ENCODE data around the gene PDE6G.

Gene PDE6G

GRCh38 chr17:81700353-81701287 lies 44.3 kb upstream of the PDE6G start:
- ChIA-PET CTCF (interaction anchor here (0.9 kb wide), 1 partner anchor 16 kb away, joined by 4 read pairs; the partner anchor contains the start of genes ARL16 and HGS), POLR2A (interaction anchor here (0.5 to 4.0 kb wide), 7 partner anchors 11 to 25 kb away, joined by 3 to 109 read pairs (median 4); partner anchors contain the start of genes ARL16, HGS and SLC25A10)
- Histone ChIP-seq H3K4me1 (ENCODE audit: control insufficient read depth, insufficient read depth, low read length) (peaks cover 6% of the 10 kb centered on the region; the same call in 1 of the 2 replicates), H3K27ac (ENCODE audit: extremely low read depth, low read depth, low read length) (peak overlapping the region; percentile 97), H3K36me3 (ENCODE audit: control insufficient read depth in 2 of 2, insufficient read depth in 1 of 2, low read length in 2 of 2) (peaks cover 45 to 81% of the 10 kb centered on the region in 2 experiments), H3K4me3 (ENCODE audit: low read depth, low read length) (no peak overlapping the region), H3K9me3 (ENCODE audit: control insufficient read depth, insufficient read depth, low read depth, low read length) (no peaks in the 10 kb centered on the region)
- TF ChIP-seq ZNF16 (tag by site-specific recombination; IDR thresholded peaks at IDR 0.05; ENCODE audit: low read depth), result no peak
- TF ChIP-seq ZIC2 (tag by site-specific recombination; IDR thresholded peaks at IDR 0.05), result peak; percentile 90
- TF ChIP-seq GLIS2 (tag by site-specific recombination; IDR thresholded peaks at IDR 0.05), result peak; percentile 66
- peak; percentile 5; the same call in 1 of the 2 replicates for TF ChIP-seq GLIS1 (tag by site-specific recombination; IDR thresholded peaks at IDR 0.05)
- 0 out of 2 replicates have a peak, but pooled peaks have one; percentile 7 for TF ChIP-seq SP7 (tag by site-specific recombination; IDR thresholded peaks at IDR 0.05)
- TF ChIP-seq ZNF423 (tag by site-specific recombination; IDR thresholded peaks at IDR 0.05), result peak; percentile 39; the same call in 1 of the 2 replicates
- no peak for TF ChIP-seq MYNN (tag by site-specific recombination; IDR thresholded peaks at IDR 0.05; ENCODE audit: borderline replicate concordance)

GRCh38 chr17:81697261-81698044 lies 41.1 kb upstream of the PDE6G start:
- CTCF ChIA-PET, result interaction anchor here (0.6 to 1.3 kb wide), 3 partner anchors 22 to 340 kb away, joined by 3 to 6 read pairs (median 3); partner anchors contain the start of gene DCXR
- Histone ChIP-seq H3K36me3 (ENCODE audit: control insufficient read depth in 2 of 2, insufficient read depth in 1 of 2, low read length in 2 of 2) (peaks cover 38 to 95% of the 10 kb centered on the region in 2 experiments), H3K4me1 (ENCODE audit: control insufficient read depth, insufficient read depth, low read length) (peaks cover 6% of the 10 kb centered on the region; the same call in 1 of the 2 replicates), H3K9me3 (ENCODE audit: control insufficient read depth, insufficient read depth, low read depth, low read length) (no peaks in the 10 kb centered on the region), H3K4me3 (ENCODE audit: low read depth, low read length) (no peak overlapping the region), H3K27ac (ENCODE audit: extremely low read depth, low read depth, low read length) (no peak overlapping the region)
- POLR2A ChIA-PET, result interaction anchor here (1.5 to 2.9 kb wide), 5 partner anchors 12 to 28 kb away, joined by 3 to 25 read pairs (median 8); partner anchors contain the start of genes ARL16 and HGS
- TF ChIP-seq ZBTB8A (tag by site-specific recombination; IDR thresholded peaks at IDR 0.05), result no peak
- TF ChIP-seq ZNF837 (tag by site-specific recombination; IDR thresholded peaks at IDR 0.05), result no peak
- no peak for TF ChIP-seq ZNF157 (tag by site-specific recombination; IDR thresholded peaks at IDR 0.05)
- TF ChIP-seq ZNF585B (tag by site-specific recombination; IDR thresholded peaks at IDR 0.05), result no peak
- no peak for TF ChIP-seq ZNF544 (tag by site-specific recombination; IDR thresholded peaks at IDR 0.05)
- TF ChIP-seq FEZF1 (tag by site-specific recombination; IDR thresholded peaks at IDR 0.05), result no peak
- TF ChIP-seq GLI2 (tag by site-specific recombination; IDR thresholded peaks at IDR 0.05; ENCODE audit: borderline replicate concordance, low read depth), result no peak
- TF ChIP-seq ZBTB1 (tag by site-specific recombination; IDR thresholded peaks at IDR 0.05), result no peak
- TF ChIP-seq ZNF596 (tag by site-specific recombination; IDR thresholded peaks at IDR 0.05), result no peak
- TF ChIP-seq ZNF148 (tag by site-specific recombination; IDR thresholded peaks at IDR 0.05; ENCODE audit: borderline replicate concordance), result no peak
- TF ChIP-seq ZNF2 (tag by site-specific recombination; IDR thresholded peaks at IDR 0.05), result no peak
- no peak for TF ChIP-seq ZNF266 (tag by site-specific recombination; IDR thresholded peaks at IDR 0.05; ENCODE audit: low read depth)
- TF ChIP-seq ZNF473 (tag by site-specific recombination; IDR thresholded peaks at IDR 0.05), result no peak
- no peak for TF ChIP-seq ZNF121 (tag by site-specific recombination; IDR thresholded peaks at IDR 0.05)
- no peak for TF ChIP-seq ZNF26 (tag by site-specific recombination; IDR thresholded peaks at IDR 0.05)
- TF ChIP-seq OVOL3 (tag by site-specific recombination; IDR thresholded peaks at IDR 0.05), result no peak
- no peak for TF ChIP-seq ZNF133 (tag by site-specific recombination; IDR thresholded peaks at IDR 0.05)
- no peak for TF ChIP-seq ZNF214 (tag by site-specific recombination; IDR thresholded peaks at IDR 0.05; ENCODE audit: borderline replicate concordance)
- no peak for TF ChIP-seq ZNF138 (tag by site-specific recombination; IDR thresholded peaks at IDR 0.05; ENCODE audit: borderline replicate concordance)
- TF ChIP-seq SP7 (tag by site-specific recombination; IDR thresholded peaks at IDR 0.05), result 0 out of 2 replicates have a peak, but pooled peaks have one; percentile 52
- TF ChIP-seq BCL11A (tag by site-specific recombination; IDR thresholded peaks at IDR 0.05; ENCODE audit: low read depth), result 0 out of 2 replicates have a peak, but pooled peaks have one; percentile 18
- no peak for TF ChIP-seq ZIC2 (tag by site-specific recombination; IDR thresholded peaks at IDR 0.05)
- no peak for TF ChIP-seq ZNF626 (tag by site-specific recombination; IDR thresholded peaks at IDR 0.05)
- no peak for TF ChIP-seq REPIN1 (tag by site-specific recombination; IDR thresholded peaks at IDR 0.05; ENCODE audit: low read depth)
